Thoracic aorta (tissue), 2 donors: ENCODE measurements around the gene EEFSEC. TPM values are rescaled to one million over a fixed set of nuclear protein-coding genes. Genes with fewer than 3 reads are reported as not detected.

Source experiments
- ATAC-seq: fragments of 150-250 bp; one replicate; pipeline ENCODE4 v1.8.0; 2017; ENCODE audit warnings: low read depth; ENCODE audit not compliant: insufficient number of reproducible peaks, low FRiP score
- DNase-seq: peaks from one replicate; pipeline ENCODE4 v3.0.0-alpha.2; 2020; ENCODE audit warnings: low spot score
- H3K27ac ChIP-seq, 2 donors: fragments of 200-600 bp; sonication (generic); 1 replicate in 1 of 2; 2 replicates in 1 of 2; pipeline ENCODE4 v1.5.1; 2016; ENCODE audit warnings: mild to moderate bottlenecking in 2 of 2, moderate library complexity in 2 of 2
- H3K27me3 ChIP-seq: fragments of 200-600 bp; sonication (generic); replicated peaks from 2 replicates; pipeline ENCODE4 v1.6.0; 2016; ENCODE audit warnings: mild to moderate bottlenecking; ENCODE audit not compliant: insufficient read depth
- H3K36me3 ChIP-seq: fragments of 200-600 bp; sonication (generic); one replicate; pipeline ENCODE4 v1.5.1; 2016
- H3K4me1 ChIP-seq, 2 donors: fragments of 200-600 bp; sonication (generic); 1 replicate in 1 of 2; 2 replicates in 1 of 2; pipeline versions ENCODE4 v1.5.1 to v1.6.0; 2016; ENCODE audit warnings: low read depth in 2 of 2, mild to moderate bottlenecking in 1 of 2; ENCODE audit not compliant: control insufficient read depth in 1 of 2
- H3K4me3 ChIP-seq: fragments of 200-600 bp; sonication (generic); 2 replicates; pipeline ENCODE4 v1.5.1; 2016; ENCODE audit warnings: mild to moderate bottlenecking
- H3K9me3 ChIP-seq: fragments of 200-600 bp; sonication (generic); 2 replicates; pipeline ENCODE4 v1.5.1; 2016
- CTCF ChIP-seq: fragments of 200-600 bp; sonication (generic); IDR thresholded peaks from one replicate; pipeline ENCODE4 v1.5.1; 2019; ENCODE audit warnings: antibody characterized with exemption
- total RNA-seq, 2 donors: library from RNA; depleted of rRNA; stranded (reverse); fragments of >200 nt; gene quantifications; one replicate each; pipeline versions ENCODE4 v1.1.0 to v1.2.3, GENCODE V29; 2016

Gene EEFSEC
- total RNA-seq, 2 donors from 2014 or later: 16.1 to 17.5 TPM

- DNase-seq (no peak), ATAC-seq (no peak)
- no peak for TF ChIP-seq CTCF
- H3K27ac ChIP-seq: no peak overlapping the region
- H3K4me3 ChIP-seq: no peak overlapping the region
- H3K9me3 ChIP-seq: no peaks in the 10 kb centered on the region
- H3K27me3 ChIP-seq: no peaks in the 10 kb centered on the region
- no peaks in the 10 kb centered on the region for H3K36me3 ChIP-seq
- no peaks in the 10 kb centered on the region for H3K4me1 ChIP-seq
Observed at GRCh38 chr3:128452678-128453275, 299.5 kb downstream of the EEFSEC start.

GRCh38 chr3:128453501-128454309, 300.4 kb downstream of the EEFSEC start:
- no peaks in the 10 kb centered on the region for H3K9me3 ChIP-seq
- no peak for DNase-seq
- no peaks in the 10 kb centered on the region for H3K4me1 ChIP-seq
- no peak overlapping the region for H3K4me3 ChIP-seq
- H3K36me3 ChIP-seq: no peaks in the 10 kb centered on the region
- no peak for TF ChIP-seq CTCF
- H3K27ac ChIP-seq: no peak overlapping the region
- no peaks in the 10 kb centered on the region for H3K27me3 ChIP-seq
- no peak for ATAC-seq

- DNase-seq: no peak
- H3K36me3 ChIP-seq: no peaks in the 10 kb centered on the region
- no peaks in the 10 kb centered on the region for H3K9me3 ChIP-seq
- no peak for ATAC-seq
- H3K27me3 ChIP-seq: no peaks in the 10 kb centered on the region
- TF ChIP-seq CTCF: no peak
- no peaks in the 10 kb centered on the region for H3K4me1 ChIP-seq
- H3K4me3 ChIP-seq: no peak overlapping the region
- H3K27ac ChIP-seq: no peak overlapping the region
Observed at GRCh38 chr3:128454310-128454618, 301.0 kb downstream of the EEFSEC start.

GRCh38 chr3:128455116-128455515, 301.8 kb downstream of the EEFSEC start:
- DNase-seq (no peak), ATAC-seq (no peak)
- H3K4me1 ChIP-seq: no peaks in the 10 kb centered on the region
- no peaks in the 10 kb centered on the region for H3K27me3 ChIP-seq
- H3K27ac ChIP-seq: no peak overlapping the region
- H3K9me3 ChIP-seq: no peaks in the 10 kb centered on the region
- no peaks in the 10 kb centered on the region for H3K36me3 ChIP-seq
- TF ChIP-seq CTCF: no peak
- H3K4me3 ChIP-seq: no peak overlapping the region

- DNase-seq (no peak), ATAC-seq (no peak)
- Histone ChIP-seq H3K4me1 (no peaks in the 10 kb centered on the region), H3K27me3 (no peaks in the 10 kb centered on the region), H3K27ac (no peak overlapping the region), H3K36me3 (no peaks in the 10 kb centered on the region), H3K4me3 (no peak overlapping the region), H3K9me3 (no peaks in the 10 kb centered on the region)
- TF ChIP-seq CTCF: no peak
Observed at GRCh38 chr3:128455786-128456748, 302.8 kb downstream of the EEFSEC start.
